22Rv1 (cell line): ENCODE data around the gene ITGAV.

Source experiments
- ZFX ChIP-seq: fragments of 450-650 bp; IDR thresholded peaks from 2 replicates; pipeline ENCODE4 v1.6.1; 2017; ENCODE audit warnings: antibody characterized with exemption, borderline replicate concordance
- TF ChIP-seq, protein P1 (sequence below): fragments of 450-650 bp; IDR thresholded peaks from 2 replicates; pipeline ENCODE4 v1.5.1; 2017; ENCODE audit warnings: mild to moderate bottlenecking

DNA sequence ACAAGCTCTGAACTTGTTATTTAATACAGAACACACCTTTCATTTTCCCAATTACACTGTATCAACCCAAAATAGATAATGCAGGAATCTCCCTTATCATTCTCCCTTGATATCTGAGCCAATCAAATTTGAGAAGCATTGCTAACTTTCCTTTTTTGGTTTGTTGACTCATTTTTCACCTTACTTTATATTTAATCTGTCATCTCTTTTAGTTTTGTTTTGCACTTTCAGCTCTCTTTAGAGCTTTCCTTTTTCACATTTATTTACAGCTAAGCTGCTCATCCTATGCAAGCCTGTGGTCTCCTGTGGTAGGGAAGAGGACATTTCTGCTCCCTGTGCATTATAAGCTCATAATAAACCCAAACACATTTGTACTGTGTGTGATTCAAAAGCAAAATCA, 50.1 kb downstream of the ITGAV start:
- TF ChIP-seq, protein P1, sequence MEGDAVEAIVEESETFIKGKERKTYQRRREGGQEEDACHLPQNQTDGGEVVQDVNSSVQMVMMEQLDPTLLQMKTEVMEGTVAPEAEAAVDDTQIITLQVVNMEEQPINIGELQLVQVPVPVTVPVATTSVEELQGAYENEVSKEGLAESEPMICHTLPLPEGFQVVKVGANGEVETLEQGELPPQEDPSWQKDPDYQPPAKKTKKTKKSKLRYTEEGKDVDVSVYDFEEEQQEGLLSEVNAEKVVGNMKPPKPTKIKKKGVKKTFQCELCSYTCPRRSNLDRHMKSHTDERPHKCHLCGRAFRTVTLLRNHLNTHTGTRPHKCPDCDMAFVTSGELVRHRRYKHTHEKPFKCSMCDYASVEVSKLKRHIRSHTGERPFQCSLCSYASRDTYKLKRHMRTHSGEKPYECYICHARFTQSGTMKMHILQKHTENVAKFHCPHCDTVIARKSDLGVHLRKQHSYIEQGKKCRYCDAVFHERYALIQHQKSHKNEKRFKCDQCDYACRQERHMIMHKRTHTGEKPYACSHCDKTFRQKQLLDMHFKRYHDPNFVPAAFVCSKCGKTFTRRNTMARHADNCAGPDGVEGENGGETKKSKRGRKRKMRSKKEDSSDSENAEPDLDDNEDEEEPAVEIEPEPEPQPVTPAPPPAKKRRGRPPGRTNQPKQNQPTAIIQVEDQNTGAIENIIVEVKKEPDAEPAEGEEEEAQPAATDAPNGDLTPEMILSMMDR: no peak
- TF ChIP-seq ZFX: no peak
